ENCODE data around the gene PSORS1C2.

DNA sequence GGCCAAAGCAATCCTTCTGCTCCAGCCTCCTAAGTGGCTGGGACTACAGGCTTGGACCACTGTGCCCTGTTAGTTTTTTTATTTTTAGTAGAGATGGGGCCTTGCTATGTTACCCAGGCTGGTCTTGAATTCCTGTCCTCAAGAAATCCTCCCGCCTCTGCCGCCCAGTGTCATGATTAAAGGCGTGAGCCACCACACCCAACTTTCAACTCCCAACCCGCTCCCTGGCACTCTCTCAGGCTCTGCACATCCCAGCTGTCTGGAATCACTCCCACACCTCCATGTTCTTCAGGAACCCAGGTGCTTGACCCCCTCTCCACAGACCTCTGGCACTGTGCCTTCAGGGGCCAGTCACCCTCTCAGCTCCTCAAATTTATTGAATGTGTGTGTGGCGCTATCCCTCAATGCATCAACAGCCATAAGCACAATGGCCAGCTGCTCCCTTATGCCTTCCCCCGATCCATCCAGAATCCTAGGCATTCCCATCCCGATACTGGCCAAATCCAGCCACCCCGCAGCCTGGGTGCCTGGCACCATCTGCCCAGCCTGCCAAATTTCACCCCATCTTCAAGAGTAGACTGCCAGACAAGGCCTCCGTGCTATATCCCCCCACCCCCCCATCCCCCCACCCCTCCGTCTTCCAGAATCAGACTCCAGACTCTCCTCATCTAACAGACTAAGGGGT, 32.3 kb upstream of the PSORS1C2 start:
- TF ChIP-seq CTCF (IDR thresholded peaks at IDR 0.05) (no peak), HMGXB4 (CRISPR knock-in tag; IDR thresholded peaks at IDR 0.05) (no peak), NR3C1 (CRISPR knock-in tag; conservative IDR thresholded peaks at IDR 0.05; ENCODE audit: low read depth) (no peak)

All from WTC11 (cell line).